Ovary (tissue), 9 donors: ENCODE results near the gene ZNF804B. TPM values are rescaled to one million over a fixed set of nuclear protein-coding genes. Genes with fewer than 3 reads are reported as not detected.

Experiments used
- DNase-seq, 5 donors: peaks; one replicate each; pipeline ENCODE4 v3.0.0-alpha.2; 2019 to 2020
- H3K27ac ChIP-seq, 2 donors: fragments of 200-600 bp; one replicate each; pipeline versions ENCODE4 v1.5.1 to v1.8.0; 2019 to 2022
- H3K27me3 ChIP-seq: fragments of 200-600 bp; one replicate; pipeline ENCODE4 v1.8.0; 2022
- H3K36me3 ChIP-seq: fragments of 200-600 bp; sonication (generic); one replicate; pipeline ENCODE4 v1.5.1; 2019
- H3K4me1 ChIP-seq: one replicate; pipeline ENCODE4 v1.8.1; 2013; ENCODE audit warnings: mild to moderate bottlenecking, moderate library complexity; ENCODE audit not compliant: insufficient read depth
- H3K4me3 ChIP-seq: fragments of 200-600 bp; sonication (generic); one replicate; pipeline ENCODE4 v1.5.1; 2017
- H3K9me3 ChIP-seq, 2 donors: fragments of 200-600 bp in 1 of 2; sonication (generic) in 1 of 2; one replicate each; pipeline versions ENCODE4 v1.5.1 to v1.8.1; 2013 to 2019; ENCODE audit warnings: mild to moderate bottlenecking in 1 of 2, moderate library complexity in 1 of 2
- EP300 ChIP-seq: sonication (generic); formaldehyde crosslinking; IDR thresholded peaks from one replicate; pipeline ENCODE4 v1.6.1; 2017; ENCODE audit warnings: antibody characterized with exemption
- POLR2A ChIP-seq: fragments of 450-650 bp; IDR thresholded peaks from one replicate; pipeline ENCODE4 v1.6.1; 2017; ENCODE audit warnings: antibody characterized with exemption, mild to moderate bottlenecking, moderate library complexity
- WGBS, 3 donors: extraction: QIAGEN DNeasy Blood & Tissue Kit in 1 of 3; methylation state at CpG; one replicate each; pipeline versions ENCODE4 v1.1.5 to v1.1.7; 2013 to 2017; 5-methylcytosine and 5-hydroxymethylcytosine counted together
- intact Hi-C, 4 donors: fragments of 100-400 bp; cut with DNase I; formaldehyde crosslinking; loops; one replicate each; pipeline versions ENCODE4 v1.11.0 to v1.15.1; 2022 to 2023
- polyA plus RNA-seq, 2 donors: library from polyadenylated mRNA; stranded (reverse); fragments of 200-250 nt in 1 of 2; fragments of 350-450 nt in 1 of 2; fragmentation: Illumina TruSeq in 1 of 2; extraction: RNeasy Lipid Tissue Mini Kit (QIAGEN cat#74804) in 1 of 2; gene quantifications; one replicate each; pipeline ENCODE4 v1.2.3, GENCODE V29; 2013 to 2014
- total RNA-seq, 7 donors: library from RNA; depleted of rRNA in 2 of 7; stranded (reverse); fragments of >200 nt in 2 of 7; fragmentation: NEBNext Ultra II Directional in 3 of 7; extraction: Animal tissue kit (Norgen Biotek cat#: 25700) in 3 of 7; gene quantifications; one replicate each; pipeline versions ENCODE4 v1.1.0 to v1.2.4, GENCODE V29; 2016 to 2023
- TF ChIP-seq, protein P1 (sequence below), 3 donors: fragments of 450-650 bp in 2 of 3; fragments of 200-600 bp in 1 of 3; IDR thresholded peaks; one replicate each; pipeline versions ENCODE4 v1.5.1 to v1.8.0; 2016 to 2022; ENCODE audit warnings: antibody characterized with exemption in 3 of 3, mild to moderate bottlenecking in 1 of 3
- donor health status: DM: no; HTN: no; CAD: no; lungs with moderate emphysema.
- donor health status: DM: no; HTN: no; CAD: no.
- donor health status: Bipolar disorder and iron deficiency.
- donor health status: DM: yes; HTN: yes; CAD: no.
- donor health status: DM: no; HTN: no; CAD: no.
- donor health status: DM: yes; HTN: yes; CAD: no.

Gene ZNF804B
- total and polyA plus RNA-seq, 9 donors: 0.08 to 0.28 (median 0.25) TPM; not detected in 6

DNA sequence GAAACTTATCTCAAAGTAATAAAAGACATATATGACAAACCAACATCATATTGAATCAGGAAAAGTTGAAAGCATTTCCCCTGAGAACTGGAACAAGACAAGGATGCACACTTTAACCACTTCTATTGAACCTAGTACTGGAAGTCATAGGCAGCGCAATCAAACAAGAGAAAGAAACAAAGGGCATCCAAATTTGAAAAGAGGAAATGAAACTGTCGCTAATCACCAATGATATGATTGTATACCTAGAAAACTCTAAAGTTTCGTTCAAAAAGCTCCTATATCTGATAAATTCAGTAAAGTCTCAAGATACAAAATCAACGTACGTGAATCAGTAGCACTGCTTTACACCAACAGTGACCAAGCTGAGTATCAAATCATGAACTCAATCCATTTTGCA is 173.8 kb downstream of the ZNF804B start:
- H3K4me3 ChIP-seq: no peak overlapping the region
- H3K4me1 ChIP-seq: no peaks in the 10 kb centered on the region
- intact Hi-C loops: no loop called here
- WGBS, 3 donors: 90 to 97% (median 95%) methylated on average over 5 of the region's 5 CpGs
- no peak overlapping the region for H3K27ac ChIP-seq
- no peaks in the 10 kb centered on the region for H3K9me3 ChIP-seq
- H3K27me3 ChIP-seq: no peaks in the 10 kb centered on the region
- H3K36me3 ChIP-seq: no peaks in the 10 kb centered on the region
- no peak for DNase-seq
- TF ChIP-seq POLR2A (no peak), EP300 (no peak)
- TF ChIP-seq, protein P1, sequence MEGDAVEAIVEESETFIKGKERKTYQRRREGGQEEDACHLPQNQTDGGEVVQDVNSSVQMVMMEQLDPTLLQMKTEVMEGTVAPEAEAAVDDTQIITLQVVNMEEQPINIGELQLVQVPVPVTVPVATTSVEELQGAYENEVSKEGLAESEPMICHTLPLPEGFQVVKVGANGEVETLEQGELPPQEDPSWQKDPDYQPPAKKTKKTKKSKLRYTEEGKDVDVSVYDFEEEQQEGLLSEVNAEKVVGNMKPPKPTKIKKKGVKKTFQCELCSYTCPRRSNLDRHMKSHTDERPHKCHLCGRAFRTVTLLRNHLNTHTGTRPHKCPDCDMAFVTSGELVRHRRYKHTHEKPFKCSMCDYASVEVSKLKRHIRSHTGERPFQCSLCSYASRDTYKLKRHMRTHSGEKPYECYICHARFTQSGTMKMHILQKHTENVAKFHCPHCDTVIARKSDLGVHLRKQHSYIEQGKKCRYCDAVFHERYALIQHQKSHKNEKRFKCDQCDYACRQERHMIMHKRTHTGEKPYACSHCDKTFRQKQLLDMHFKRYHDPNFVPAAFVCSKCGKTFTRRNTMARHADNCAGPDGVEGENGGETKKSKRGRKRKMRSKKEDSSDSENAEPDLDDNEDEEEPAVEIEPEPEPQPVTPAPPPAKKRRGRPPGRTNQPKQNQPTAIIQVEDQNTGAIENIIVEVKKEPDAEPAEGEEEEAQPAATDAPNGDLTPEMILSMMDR (IDR thresholded peaks at IDR 0.05): no peak

DNA sequence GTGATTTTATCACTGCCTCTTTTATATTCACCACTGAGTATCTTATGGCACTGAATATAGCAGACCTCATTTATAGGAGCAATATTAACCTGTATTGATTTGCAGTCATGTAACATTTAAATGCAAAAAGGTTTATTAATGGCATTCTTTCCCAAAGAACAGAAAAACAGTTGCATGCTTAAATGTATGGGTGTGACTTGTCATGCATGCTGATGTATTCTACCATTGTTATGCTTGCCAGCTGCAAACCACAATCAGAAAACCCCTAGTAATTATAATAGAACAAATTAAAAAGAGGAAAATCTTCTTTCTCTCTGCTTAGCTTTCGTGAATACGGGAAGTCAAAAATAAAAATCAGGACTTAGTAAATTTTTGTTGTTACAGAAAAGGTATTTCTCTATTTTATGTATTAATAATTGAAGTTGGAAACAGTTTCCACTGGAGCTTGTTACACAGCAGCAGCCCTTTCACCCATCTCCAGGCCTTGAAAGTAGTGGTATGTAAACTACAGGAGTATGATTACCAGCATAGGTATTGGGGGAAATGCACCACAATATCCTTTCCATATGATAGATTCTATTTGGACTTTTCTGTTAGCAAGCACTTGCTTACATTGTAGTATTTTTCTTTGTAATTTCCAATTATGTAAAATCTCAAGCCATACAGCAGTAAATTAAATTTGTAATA is 183.5 kb downstream of the ZNF804B start:
- no peak for DNase-seq

DNA sequence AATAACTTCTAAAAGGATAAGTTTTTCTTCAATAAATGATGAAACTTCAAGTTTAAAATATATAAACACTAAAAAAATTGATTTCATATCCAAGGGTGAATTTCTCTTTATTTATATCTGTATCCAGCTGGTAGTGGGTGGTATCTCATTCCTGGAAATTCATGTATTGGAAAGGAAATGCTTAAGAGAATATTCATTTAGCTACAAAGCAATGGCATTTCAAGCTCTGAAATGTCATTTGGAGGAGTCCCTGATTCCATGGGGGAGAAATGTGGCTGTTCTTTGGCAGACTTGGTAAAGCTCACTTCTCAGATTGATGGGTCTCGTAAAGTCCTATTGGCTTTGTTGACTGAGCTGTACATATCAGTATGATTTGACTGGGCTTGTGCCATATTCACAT is 192.3 kb downstream of the ZNF804B start:
- intact Hi-C loops: no loop called here
- H3K4me1 ChIP-seq: no peaks in the 10 kb centered on the region
- no peak overlapping the region for H3K27ac ChIP-seq
- H3K27me3 ChIP-seq: no peaks in the 10 kb centered on the region
- H3K4me3 ChIP-seq: no peak overlapping the region
- TF ChIP-seq, protein P1 (IDR thresholded peaks at IDR 0.05): no peak
- TF ChIP-seq POLR2A (no peak), EP300 (no peak)
- no peaks in the 10 kb centered on the region for H3K9me3 ChIP-seq
- 71 to 89% (median 86%) methylated on average over 1 of the region's 1 CpG for WGBS, 3 donors
- no peaks in the 10 kb centered on the region for H3K36me3 ChIP-seq
- DNase-seq: no peak

More for the DNA sequence above, 183.5 kb downstream of the ZNF804B start:
- 79 to 93% (median 90%) methylated on average over 2 of the region's 2 CpGs for WGBS, 3 donors
- intact Hi-C loops: no loop called here
- no peak overlapping the region for H3K27ac ChIP-seq
- no peaks in the 10 kb centered on the region for H3K4me1 ChIP-seq
- no peaks in the 10 kb centered on the region for H3K27me3 ChIP-seq
- H3K36me3 ChIP-seq: no peaks in the 10 kb centered on the region
- no peaks in the 10 kb centered on the region for H3K9me3 ChIP-seq
- TF ChIP-seq EP300 (no peak), POLR2A (no peak)
- TF ChIP-seq, protein P1 (IDR thresholded peaks at IDR 0.05): no peak
- H3K4me3 ChIP-seq: no peak overlapping the region

DNA sequence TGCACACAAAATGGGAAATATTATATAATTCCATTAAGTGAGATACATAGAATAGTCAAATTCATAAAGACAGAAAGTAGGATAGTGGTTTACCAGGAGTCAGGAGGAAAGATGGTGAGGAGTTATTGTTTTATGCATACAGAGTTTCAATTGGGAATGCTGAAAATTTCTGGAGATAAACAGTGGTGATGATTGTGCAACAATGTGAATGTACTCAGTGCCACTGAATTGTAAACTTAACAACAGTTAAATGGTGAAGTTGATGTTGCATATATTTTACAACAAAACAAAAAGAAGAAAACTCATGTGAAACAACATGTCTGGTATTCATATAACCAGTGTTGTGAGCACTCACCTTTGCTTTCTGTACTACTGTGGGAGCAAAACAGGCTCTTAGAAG is 204.9 kb downstream of the ZNF804B start:
- intact Hi-C loops: no loop called here
- no peaks in the 10 kb centered on the region for H3K27me3 ChIP-seq
- H3K4me3 ChIP-seq: no peak overlapping the region
- no peak for DNase-seq
- TF ChIP-seq EP300 (no peak), POLR2A (no peak)
- TF ChIP-seq, protein P1 (IDR thresholded peaks at IDR 0.05): no peak
- H3K4me1 ChIP-seq: no peaks in the 10 kb centered on the region
- H3K27ac ChIP-seq: no peak overlapping the region
- H3K9me3 ChIP-seq: no peaks in the 10 kb centered on the region
- H3K36me3 ChIP-seq: no peaks in the 10 kb centered on the region
